ENCODE measurements around the gene LPO.

The LPO gene

DNA sequence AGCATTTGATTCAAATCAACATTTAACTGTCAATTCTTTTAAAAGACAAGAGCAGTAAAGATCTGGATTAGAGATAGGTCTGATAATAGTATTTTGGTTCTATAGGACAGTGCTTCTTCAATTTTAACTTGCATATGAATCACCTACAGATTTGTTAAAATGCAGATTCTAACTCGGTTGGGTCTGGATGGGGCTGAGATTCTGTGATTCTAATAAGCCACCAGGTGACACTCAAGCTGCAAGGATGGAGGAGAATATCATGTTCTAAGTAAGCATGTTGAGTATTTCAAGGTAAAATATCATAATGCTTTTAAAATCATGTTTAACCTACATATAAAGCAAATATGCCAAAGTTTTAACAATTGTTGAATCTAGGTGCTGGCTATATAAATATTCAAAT lies 74.4 kb downstream of the LPO start:
- Histone ChIP-seq H3K4me3 (ENCODE audit: low read depth in 1 of 2, low read length in 1 of 2) (no peak overlapping the region), H3K27me3 (no peaks in the 10 kb centered on the region), H3K4me1 (ENCODE audit: control insufficient read depth in 1 of 2, insufficient read depth in 1 of 2, low read depth in 1 of 2, low read length in 1 of 2) (peaks cover 21 to 32% of the 10 kb centered on the region in 2 experiments), H3K27ac (no peak overlapping the region), H3K9me3 (no peaks in the 10 kb centered on the region), H3K36me3 (no peaks in the 10 kb centered on the region)
- TF ChIP-seq, protein P1, sequence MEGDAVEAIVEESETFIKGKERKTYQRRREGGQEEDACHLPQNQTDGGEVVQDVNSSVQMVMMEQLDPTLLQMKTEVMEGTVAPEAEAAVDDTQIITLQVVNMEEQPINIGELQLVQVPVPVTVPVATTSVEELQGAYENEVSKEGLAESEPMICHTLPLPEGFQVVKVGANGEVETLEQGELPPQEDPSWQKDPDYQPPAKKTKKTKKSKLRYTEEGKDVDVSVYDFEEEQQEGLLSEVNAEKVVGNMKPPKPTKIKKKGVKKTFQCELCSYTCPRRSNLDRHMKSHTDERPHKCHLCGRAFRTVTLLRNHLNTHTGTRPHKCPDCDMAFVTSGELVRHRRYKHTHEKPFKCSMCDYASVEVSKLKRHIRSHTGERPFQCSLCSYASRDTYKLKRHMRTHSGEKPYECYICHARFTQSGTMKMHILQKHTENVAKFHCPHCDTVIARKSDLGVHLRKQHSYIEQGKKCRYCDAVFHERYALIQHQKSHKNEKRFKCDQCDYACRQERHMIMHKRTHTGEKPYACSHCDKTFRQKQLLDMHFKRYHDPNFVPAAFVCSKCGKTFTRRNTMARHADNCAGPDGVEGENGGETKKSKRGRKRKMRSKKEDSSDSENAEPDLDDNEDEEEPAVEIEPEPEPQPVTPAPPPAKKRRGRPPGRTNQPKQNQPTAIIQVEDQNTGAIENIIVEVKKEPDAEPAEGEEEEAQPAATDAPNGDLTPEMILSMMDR (IDR thresholded peaks at IDR 0.05), result no peak

DNA sequence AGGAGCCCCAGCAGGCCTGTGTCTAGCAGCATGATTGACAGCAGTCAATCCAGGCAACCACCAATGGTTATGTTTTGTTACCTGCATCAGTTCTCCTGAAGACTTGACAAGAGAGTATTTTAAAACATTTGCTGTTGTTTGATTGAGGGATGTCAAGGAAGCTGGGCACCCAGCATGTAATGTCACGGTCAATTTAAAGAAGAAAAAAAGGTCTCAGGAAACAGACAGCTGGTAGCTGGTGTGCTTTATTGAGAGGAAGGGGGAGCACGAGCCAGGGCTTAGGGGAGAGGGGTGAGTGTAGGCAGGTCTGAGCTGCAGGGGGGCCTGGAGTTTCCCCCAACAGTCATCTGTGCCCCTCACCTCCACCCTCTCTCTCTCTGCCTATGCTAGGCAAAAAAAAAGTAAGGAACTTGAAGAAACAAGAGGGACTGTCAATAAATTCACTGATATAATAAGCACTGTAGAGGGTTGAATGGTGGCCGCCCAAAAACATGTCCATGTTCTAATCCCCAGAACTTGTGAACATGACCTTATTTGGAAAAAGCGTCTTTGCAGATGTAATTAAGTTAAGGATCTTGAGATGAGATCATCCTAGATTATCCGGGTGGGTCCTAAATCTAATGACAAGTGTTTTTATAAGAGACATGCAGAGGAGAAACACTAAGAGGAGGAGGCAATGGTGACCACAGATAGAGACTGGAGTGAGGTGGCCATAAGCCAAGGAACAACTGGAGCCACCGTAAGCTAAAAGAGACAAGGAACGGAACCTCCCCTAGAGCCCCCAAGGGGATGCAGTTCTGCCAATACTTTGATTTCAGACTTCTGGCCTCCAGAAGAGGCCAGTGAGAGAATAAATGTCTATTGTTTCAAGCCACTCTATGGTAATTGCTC lies 75.7 kb downstream of the LPO start:
- Histone ChIP-seq H3K4me3 (ENCODE audit: low read depth in 1 of 2, low read length in 1 of 2) (no peak overlapping the region), H3K4me1 (ENCODE audit: control insufficient read depth in 1 of 2, insufficient read depth in 1 of 2, low read depth in 1 of 2, low read length in 1 of 2) (peaks cover 10 to 22% of the 10 kb centered on the region in 2 experiments), H3K9me3 (no peaks in the 10 kb centered on the region), H3K27me3 (no peaks in the 10 kb centered on the region), H3K36me3 (no peaks in the 10 kb centered on the region), H3K27ac (no peak overlapping the region)
- TF ChIP-seq, protein P1 (IDR thresholded peaks at IDR 0.05), result no peak

DNA sequence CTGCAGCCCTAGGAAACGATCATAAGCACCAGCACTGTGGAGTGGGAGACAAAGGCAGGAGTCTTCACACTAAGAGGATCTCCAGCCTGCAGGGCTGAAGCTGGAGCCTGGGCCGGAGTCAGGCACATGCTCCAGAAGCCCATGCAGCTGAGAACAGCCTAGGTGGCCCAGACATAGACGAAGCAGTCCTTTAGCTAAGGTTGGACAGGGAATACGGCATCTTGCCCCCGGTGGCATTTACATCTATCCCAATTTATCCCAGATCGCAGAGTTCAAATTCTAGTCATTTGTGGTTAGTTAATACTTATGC lies 76.3 kb downstream of the LPO start:
- no peak overlapping the region for H3K4me3 ChIP-seq (ENCODE audit: low read depth in 1 of 2, low read length in 1 of 2)
- no peaks in the 10 kb centered on the region for H3K36me3 ChIP-seq
- H3K4me1 ChIP-seq (ENCODE audit: control insufficient read depth in 1 of 2, insufficient read depth in 1 of 2, low read depth in 1 of 2, low read length in 1 of 2), result peaks cover 4 to 18% of the 10 kb centered on the region in 2 experiments
- no peaks in the 10 kb centered on the region for H3K27me3 ChIP-seq
- no peaks in the 10 kb centered on the region for H3K9me3 ChIP-seq
- TF ChIP-seq, protein P1 (IDR thresholded peaks at IDR 0.05), result no peak
- no peak overlapping the region for H3K27ac ChIP-seq

DNA sequence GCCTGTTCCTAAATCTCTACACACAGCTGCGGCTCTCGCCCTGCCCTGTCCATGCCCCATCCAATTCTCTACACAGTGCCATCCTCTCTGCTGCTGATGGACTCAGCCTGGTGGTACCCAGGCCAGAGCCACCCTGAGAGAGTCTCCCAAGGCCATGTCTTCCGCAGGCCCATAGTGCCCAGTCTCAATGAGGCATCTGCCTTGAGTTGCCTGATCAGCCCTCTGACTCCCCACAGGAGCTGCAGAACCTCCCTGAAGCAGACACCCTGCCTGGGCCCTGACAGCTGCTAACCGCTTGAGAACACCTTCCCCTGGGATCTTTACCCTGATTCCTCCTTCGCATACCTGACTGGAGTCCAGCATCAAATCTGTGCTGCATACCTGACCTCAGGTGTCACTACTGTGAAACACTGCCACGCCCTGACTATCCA lies 76.9 kb downstream of the LPO start:
- TF ChIP-seq, protein P1 (IDR thresholded peaks at IDR 0.05), result no peak
- H3K27me3 ChIP-seq, result no peaks in the 10 kb centered on the region
- H3K9me3 ChIP-seq, result no peaks in the 10 kb centered on the region
- H3K4me3 ChIP-seq (ENCODE audit: low read depth in 1 of 2, low read length in 1 of 2), result no peak overlapping the region
- H3K4me1 ChIP-seq (ENCODE audit: control insufficient read depth in 1 of 2, insufficient read depth in 1 of 2, low read depth in 1 of 2, low read length in 1 of 2), result peaks cover 0 to 13% of the 10 kb centered on the region in 2 experiments
- no peaks in the 10 kb centered on the region for H3K36me3 ChIP-seq
- H3K27ac ChIP-seq, result no peak overlapping the region

DNA sequence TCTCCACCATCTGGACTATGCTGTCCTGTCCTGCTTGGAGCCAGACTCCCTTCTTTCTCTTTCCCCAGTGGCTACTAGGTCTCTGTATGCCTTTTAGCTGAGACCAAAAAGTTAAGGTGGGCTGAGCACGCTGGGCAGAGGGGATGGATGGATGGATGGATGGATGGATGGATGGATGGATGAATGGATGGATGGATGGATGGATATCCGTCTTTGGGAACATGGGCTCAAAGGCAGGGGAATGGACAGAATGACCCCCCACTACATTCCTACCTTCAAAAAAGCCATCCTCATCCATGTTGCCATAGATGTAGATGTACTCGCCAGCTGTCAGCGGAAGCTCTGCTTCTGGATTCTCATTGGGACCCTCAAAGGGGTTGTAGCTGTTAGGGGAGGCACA lies 77.4 kb downstream of the LPO start:
- Histone ChIP-seq H3K27ac (no peak overlapping the region), H3K27me3 (no peaks in the 10 kb centered on the region), H3K4me1 (ENCODE audit: control insufficient read depth in 1 of 2, insufficient read depth in 1 of 2, low read depth in 1 of 2, low read length in 1 of 2) (peaks cover 0 to 13% of the 10 kb centered on the region in 2 experiments), H3K36me3 (no peaks in the 10 kb centered on the region), H3K4me3 (ENCODE audit: low read depth in 1 of 2, low read length in 1 of 2) (no peak overlapping the region), H3K9me3 (no peaks in the 10 kb centered on the region)
- TF ChIP-seq, protein P1 (IDR thresholded peaks at IDR 0.05), result no peak

Measured in neutrophil (primary cell).